Left ventricle myocardium inferior (tissue), 1 donor: Measurements from ENCODE around the gene NENF. TPM values are rescaled to one million over a fixed set of nuclear protein-coding genes. Genes with fewer than 3 reads are reported as not detected.

ENCODE experiments used
- DNase-seq: peaks from one replicate; pipeline ENCODE4 v3.0.0-alpha.2; 2020
- H3K27ac ChIP-seq: fragments of 200-600 bp; replicated peaks from 2 replicates; pipeline ENCODE4 v1.8.0; 2021
- H3K27me3 ChIP-seq: fragments of 200-600 bp; 2 replicates; pipeline ENCODE4 v1.8.0; 2021; ENCODE audit warnings: low read depth
- H3K36me3 ChIP-seq: fragments of 200-600 bp; 2 replicates; pipeline ENCODE4 v1.8.0; 2021
- H3K4me1 ChIP-seq: fragments of 200-600 bp; 2 replicates; pipeline ENCODE4 v1.8.0; 2021
- H3K4me3 ChIP-seq: fragments of 200-600 bp; 2 replicates; pipeline ENCODE4 v1.8.0; 2021; ENCODE audit warnings: mild to moderate bottlenecking, moderate library complexity
- H3K9me3 ChIP-seq: fragments of 200-600 bp; replicated peaks from 2 replicates; pipeline ENCODE4 v1.8.0; 2021
- intact Hi-C: fragments of 100-400 bp; cut with micrococcal nuclease; formaldehyde crosslinking; loops from one replicate; pipeline ENCODE4 v1.11.0; 2022
- total RNA-seq: library from RNA; stranded (reverse); fragmentation: NEBNext Ultra II Directional; extraction: Animal tissue kit (Norgen Biotek cat#: 25700); gene quantifications from one replicate; pipeline ENCODE4 v1.2.1, GENCODE V29; 2021
- TF ChIP-seq, protein P1 (sequence below): fragments of 200-600 bp; IDR thresholded peaks from 2 replicates; pipeline ENCODE4 v1.8.0; 2021; ENCODE audit warnings: antibody characterized with exemption, mild to moderate bottlenecking, borderline replicate concordance
- donor health status: DM: no; HTN: yes; CAD: no; lungs with severe emphysema.

NENF gene
- total RNA-seq, 1 donor from 2014 or later, result 108 TPM

DNA sequence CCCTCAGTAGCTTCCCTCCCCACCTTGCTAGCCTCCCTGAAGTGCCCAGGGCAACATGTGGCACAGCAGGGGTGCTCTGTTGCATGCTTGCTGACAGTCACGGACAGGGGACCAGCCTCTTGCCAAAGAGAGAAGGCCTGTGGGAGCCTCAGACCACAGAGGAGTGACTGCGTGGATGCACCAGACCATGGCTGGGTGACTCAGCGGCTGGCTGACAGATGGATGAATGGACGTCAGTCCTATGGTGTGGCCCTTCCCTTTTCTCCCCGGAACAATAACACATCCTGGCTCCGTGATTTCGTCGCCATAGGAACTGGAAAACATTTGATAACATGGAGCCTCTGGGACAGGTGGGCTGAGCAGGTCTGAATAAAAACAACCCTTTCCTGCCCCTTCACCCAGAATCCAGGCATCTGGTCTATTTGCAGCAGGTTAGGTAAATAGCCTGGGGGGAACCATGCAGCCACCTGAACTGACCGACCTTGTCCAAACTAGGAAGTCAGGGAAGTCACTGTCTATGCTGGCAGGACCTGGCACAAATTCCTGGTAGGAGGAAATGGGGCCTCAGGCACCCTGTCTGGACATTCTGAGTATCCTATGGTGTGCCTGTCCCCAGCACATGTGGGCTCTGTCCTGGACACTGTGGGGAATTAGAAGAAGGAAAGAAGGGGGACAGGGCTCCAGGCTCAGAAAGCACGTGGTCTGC, 53.3 kb downstream of the NENF start:
- intact Hi-C loops, result loop anchor here (10.0 kb wide), 1 partner anchor 129 kb away; no protein-coding TSS in a partner anchor
- Histone ChIP-seq H3K27ac (no peak overlapping the region), H3K9me3 (no peaks in the 10 kb centered on the region), H3K27me3 (no peaks in the 10 kb centered on the region), H3K4me3 (no peak overlapping the region), H3K36me3 (no peaks in the 10 kb centered on the region), H3K4me1 (peaks cover 17% of the 10 kb centered on the region)
- DNase-seq, result no peak
- TF ChIP-seq, protein P1, sequence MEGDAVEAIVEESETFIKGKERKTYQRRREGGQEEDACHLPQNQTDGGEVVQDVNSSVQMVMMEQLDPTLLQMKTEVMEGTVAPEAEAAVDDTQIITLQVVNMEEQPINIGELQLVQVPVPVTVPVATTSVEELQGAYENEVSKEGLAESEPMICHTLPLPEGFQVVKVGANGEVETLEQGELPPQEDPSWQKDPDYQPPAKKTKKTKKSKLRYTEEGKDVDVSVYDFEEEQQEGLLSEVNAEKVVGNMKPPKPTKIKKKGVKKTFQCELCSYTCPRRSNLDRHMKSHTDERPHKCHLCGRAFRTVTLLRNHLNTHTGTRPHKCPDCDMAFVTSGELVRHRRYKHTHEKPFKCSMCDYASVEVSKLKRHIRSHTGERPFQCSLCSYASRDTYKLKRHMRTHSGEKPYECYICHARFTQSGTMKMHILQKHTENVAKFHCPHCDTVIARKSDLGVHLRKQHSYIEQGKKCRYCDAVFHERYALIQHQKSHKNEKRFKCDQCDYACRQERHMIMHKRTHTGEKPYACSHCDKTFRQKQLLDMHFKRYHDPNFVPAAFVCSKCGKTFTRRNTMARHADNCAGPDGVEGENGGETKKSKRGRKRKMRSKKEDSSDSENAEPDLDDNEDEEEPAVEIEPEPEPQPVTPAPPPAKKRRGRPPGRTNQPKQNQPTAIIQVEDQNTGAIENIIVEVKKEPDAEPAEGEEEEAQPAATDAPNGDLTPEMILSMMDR, result no peak

- H3K9me3 ChIP-seq, result no peaks in the 10 kb centered on the region
- DNase-seq, result no peak
- H3K27me3 ChIP-seq, result no peaks in the 10 kb centered on the region
- no peaks in the 10 kb centered on the region for H3K36me3 ChIP-seq
- no peak overlapping the region for H3K27ac ChIP-seq
- no peak overlapping the region for H3K4me3 ChIP-seq
- intact Hi-C loops, result loop anchor here (10.0 kb wide), 1 partner anchor 128 kb away; no protein-coding TSS in a partner anchor
- TF ChIP-seq, protein P1, result no peak
- H3K4me1 ChIP-seq, result peaks cover 17% of the 10 kb centered on the region
Measured at GRCh38 chr1:212486619-212486975, 53.9 kb downstream of the NENF start.

GRCh38 chr1:212487286-212487685, 54.6 kb downstream of the NENF start:
- Histone ChIP-seq H3K4me3 (no peak overlapping the region), H3K27ac (no peak overlapping the region), H3K9me3 (no peaks in the 10 kb centered on the region), H3K4me1 (peaks cover 17% of the 10 kb centered on the region), H3K27me3 (no peaks in the 10 kb centered on the region), H3K36me3 (no peaks in the 10 kb centered on the region)
- intact Hi-C loops, result loop anchor here (10.0 kb wide), 1 partner anchor 128 kb away; no protein-coding TSS in a partner anchor
- TF ChIP-seq, protein P1, result no peak
- DNase-seq, result no peak

DNA sequence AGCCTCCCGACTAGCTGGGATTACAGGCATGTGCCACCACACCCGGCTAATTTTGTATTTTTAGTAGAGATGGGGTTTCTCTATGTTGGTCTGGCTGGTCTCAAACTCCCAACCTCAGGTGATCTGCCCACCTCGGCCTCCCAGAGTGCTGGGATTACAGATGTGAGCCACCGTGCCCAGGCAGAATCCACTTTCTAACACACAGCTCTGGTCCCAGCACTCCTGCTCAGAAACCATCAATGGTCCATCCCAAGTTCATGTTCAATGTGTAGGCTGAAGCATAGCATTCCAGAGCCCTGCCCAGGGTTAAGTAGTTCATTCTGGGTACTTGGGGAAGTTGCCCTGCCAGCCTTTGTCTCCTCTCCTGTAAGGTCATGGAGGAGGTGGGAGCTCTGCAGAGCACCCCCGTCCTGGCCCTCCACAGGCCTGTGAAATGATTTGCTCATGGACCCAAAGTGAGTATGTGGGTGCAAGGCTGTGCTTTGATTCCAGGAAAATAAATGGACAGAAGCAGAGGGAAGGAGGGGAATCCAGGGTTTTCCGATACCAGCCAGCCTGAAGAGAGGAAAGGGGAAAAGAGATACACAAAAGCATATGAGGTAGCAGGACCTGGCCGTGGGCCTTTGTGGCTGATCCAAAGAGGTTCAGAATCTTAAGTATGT, 55.2 kb downstream of the NENF start:
- DNase-seq, result no peak
- intact Hi-C loops, result loop anchor here (10.0 kb wide), 1 partner anchor 127 kb away; no protein-coding TSS in a partner anchor
- peaks cover 17% of the 10 kb centered on the region for H3K4me1 ChIP-seq
- H3K27ac ChIP-seq, result no peak overlapping the region
- no peaks in the 10 kb centered on the region for H3K9me3 ChIP-seq
- no peak overlapping the region for H3K4me3 ChIP-seq
- H3K27me3 ChIP-seq, result no peaks in the 10 kb centered on the region
- H3K36me3 ChIP-seq, result no peaks in the 10 kb centered on the region
- TF ChIP-seq, protein P1, result no peak

GRCh38 chr1:212488436-212489283, 55.9 kb downstream of the NENF start:
- no peak for DNase-seq
- Histone ChIP-seq H3K9me3 (no peaks in the 10 kb centered on the region), H3K27ac (no peak overlapping the region), H3K27me3 (no peaks in the 10 kb centered on the region), H3K4me1 (peaks cover 17% of the 10 kb centered on the region), H3K4me3 (no peak overlapping the region), H3K36me3 (no peaks in the 10 kb centered on the region)
- TF ChIP-seq, protein P1, result no peak
- intact Hi-C loops, result loop anchor here (10.0 kb wide), 1 partner anchor 126 kb away; no protein-coding TSS in a partner anchor
